Measurements from ENCODE around the gene RAB35.

Gene RAB35

GRCh38 chr12:120116792-120117651, 469 bp upstream of the RAB35 start:
- peak; percentile 81 to 95 for DNase-seq (ENCODE audit: low read depth in 1 of 2, low spot score in 1 of 2)
- Histone ChIP-seq H3K27me3 (ENCODE audit: insufficient read depth, poor library complexity, severe bottlenecking) (no peaks in the 10 kb centered on the region), H3K27ac (replicated peaks) (peak overlapping the region; percentile 80), H3K4me3 (replicated peaks; ENCODE audit: insufficient read depth, low read length) (peak overlapping the region; percentile 90)
- TF ChIP-seq SPI1 (IDR thresholded peaks at IDR 0.05; ENCODE audit: borderline replicate concordance, low read depth) (no peak; the same call in 1 of the 2 replicates), POLR2AphosphoS5 (IDR thresholded peaks at IDR 0.05; ENCODE audit: low read depth) (peak; percentile 63; the same call in 1 of the 2 replicates), REST (IDR thresholded peaks at IDR 0.05; ENCODE audit: insufficient replicate concordance, low read depth) (no peak), GABPA (IDR thresholded peaks at IDR 0.05; ENCODE audit: low read depth) (no peak), CTCF (IDR thresholded peaks at IDR 0.05; ENCODE audit: insufficient read depth, low read length) (no peak)

GRCh38 chr12:120115692-120116440, 687 bp downstream of the RAB35 start:
- Histone ChIP-seq H3K4me3 (replicated peaks; ENCODE audit: insufficient read depth, low read length) (peak overlapping the region; percentile 90), H3K27ac (replicated peaks) (peak overlapping the region; percentile 43), H3K27me3 (ENCODE audit: insufficient read depth, poor library complexity, severe bottlenecking) (no peaks in the 10 kb centered on the region)
- TF ChIP-seq POLR2AphosphoS5 (IDR thresholded peaks at IDR 0.05; ENCODE audit: low read depth), result no peak
- TF ChIP-seq SPI1 (IDR thresholded peaks at IDR 0.05; ENCODE audit: borderline replicate concordance, low read depth), result no peak
- TF ChIP-seq REST (IDR thresholded peaks at IDR 0.05; ENCODE audit: insufficient replicate concordance, low read depth), result no peak
- TF ChIP-seq GABPA (IDR thresholded peaks at IDR 0.05; ENCODE audit: low read depth), result no peak
- no peak for TF ChIP-seq CTCF (IDR thresholded peaks at IDR 0.05; ENCODE audit: insufficient read depth, low read length)
- peak; percentile 38 to 55 for DNase-seq (ENCODE audit: low read depth in 1 of 2, low spot score in 1 of 2)

GRCh38 chr12:120115066-120115465, 1.5 kb downstream of the RAB35 start:
- TF ChIP-seq REST (IDR thresholded peaks at IDR 0.05; ENCODE audit: insufficient replicate concordance, low read depth) (no peak), POLR2AphosphoS5 (IDR thresholded peaks at IDR 0.05; ENCODE audit: low read depth) (no peak), CTCF (IDR thresholded peaks at IDR 0.05; ENCODE audit: insufficient read depth, low read length) (no peak), SPI1 (IDR thresholded peaks at IDR 0.05; ENCODE audit: borderline replicate concordance, low read depth) (no peak), GABPA (IDR thresholded peaks at IDR 0.05; ENCODE audit: low read depth) (no peak)
- no peak for DNase-seq (ENCODE audit: low read depth in 1 of 2, low spot score in 1 of 2)
- Histone ChIP-seq H3K27me3 (ENCODE audit: insufficient read depth, poor library complexity, severe bottlenecking) (no peaks in the 10 kb centered on the region), H3K27ac (replicated peaks) (no peak overlapping the region), H3K4me3 (replicated peaks; ENCODE audit: insufficient read depth, low read length) (no peak overlapping the region)

Data from HL-60 (cell line).